Esophagus (tissue), 2 donors: ENCODE measurements around the gene GYG2. TPM values are rescaled to one million over a fixed set of nuclear protein-coding genes. Genes with fewer than 3 reads are reported as not detected.

ENCODE experiments used
- H3K27ac ChIP-seq, 2 donors: one replicate each; pipeline ENCODE4 v1.5.1; 2013; ENCODE audit warnings: low read depth in 2 of 2, mild to moderate bottlenecking in 2 of 2, inconsistent platforms in 1 of 2, low read length in 1 of 2, moderate library complexity in 1 of 2
- H3K27me3 ChIP-seq, 2 donors: one replicate each; pipeline ENCODE4 v1.6.1; 2013; ENCODE audit warnings: low read length in 2 of 2, control low read depth in 1 of 2, mild to moderate bottlenecking in 1 of 2; ENCODE audit not compliant: insufficient read depth in 2 of 2, control insufficient read depth in 1 of 2
- H3K36me3 ChIP-seq, 2 donors: one replicate each; pipeline ENCODE4 v1.6.1; 2013; ENCODE audit warnings: low read length in 1 of 2; ENCODE audit not compliant: control insufficient read depth in 2 of 2, insufficient read depth in 2 of 2
- H3K4me1 ChIP-seq, 2 donors: one replicate each; pipeline ENCODE4 v1.6.1; 2013; ENCODE audit warnings: low read length in 1 of 2; ENCODE audit not compliant: control insufficient read depth in 2 of 2, insufficient read depth in 2 of 2
- H3K4me3 ChIP-seq, 2 donors: one replicate each; pipeline ENCODE4 v1.5.1; 2013; ENCODE audit warnings: low read length in 2 of 2, mild to moderate bottlenecking in 2 of 2, low read depth in 1 of 2, moderate library complexity in 1 of 2
- H3K9me3 ChIP-seq, 2 donors: one replicate each; pipeline ENCODE4 v1.6.1; 2013; ENCODE audit warnings: mild to moderate bottlenecking in 2 of 2, low read depth in 1 of 2, low read length in 1 of 2, moderate library complexity in 1 of 2; ENCODE audit not compliant: control insufficient read depth in 2 of 2, insufficient read depth in 1 of 2
- WGBS, 2 donors: extraction: QIAGEN DNeasy Blood & Tissue Kit; methylation state at CpG; one replicate each; pipeline ENCODE4 v1.1.7; 2013; 5-methylcytosine and 5-hydroxymethylcytosine counted together
- polyA plus RNA-seq, 2 donors: library from polyadenylated mRNA; stranded (reverse); fragments of 200-250 nt; gene quantifications; one replicate each; pipeline ENCODE4 v1.2.3, GENCODE V29; 2013
- donor health status: healthy with polysubstance abuse.
- donor health status: Bipolar disorder and iron deficiency.

Gene GYG2
- polyA plus RNA-seq, 2 donors, result 0.16 to 0.42 TPM

- 89 to 92% methylated on average over 14 of the region's 14 CpGs for WGBS, 2 donors
- H3K36me3 ChIP-seq, result no peaks in the 10 kb centered on the region
- no peaks in the 10 kb centered on the region for H3K9me3 ChIP-seq
- no peak overlapping the region for H3K27ac ChIP-seq
- H3K27me3 ChIP-seq, result no peaks in the 10 kb centered on the region
- H3K4me3 ChIP-seq, result no peak overlapping the region
- H3K4me1 ChIP-seq, result peaks cover 3 to 11% of the 10 kb centered on the region in 2 donors
These were observed 2.9 kb downstream of the GYG2 start for GRCh38 chrX:2831471-2832228.

GRCh38 chrX:2837961-2838360 is 9.2 kb downstream of the GYG2 start:
- Histone ChIP-seq H3K36me3 (no peaks in the 10 kb centered on the region), H3K4me3 (no peak overlapping the region), H3K9me3 (no peaks in the 10 kb centered on the region), H3K4me1 (no peaks in the 10 kb centered on the region), H3K27ac (no peak overlapping the region), H3K27me3 (no peaks in the 10 kb centered on the region)
- WGBS, 2 donors, result 90 to 96% methylated on average over 2 of the region's 2 CpGs

- H3K4me3 ChIP-seq, result no peak overlapping the region
- H3K36me3 ChIP-seq, result no peaks in the 10 kb centered on the region
- WGBS, 2 donors, result 89 to 96% methylated on average over 1 of the region's 1 CpG
- no peaks in the 10 kb centered on the region for H3K4me1 ChIP-seq
- H3K27ac ChIP-seq, result no peak overlapping the region
- no peaks in the 10 kb centered on the region for H3K9me3 ChIP-seq
- no peaks in the 10 kb centered on the region for H3K27me3 ChIP-seq
These were observed 12.2 kb downstream of the GYG2 start for GRCh38 chrX:2840961-2841360.

GRCh38 chrX:2841537-2841936 is 12.8 kb downstream of the GYG2 start:
- no peaks in the 10 kb centered on the region for H3K4me1 ChIP-seq
- H3K9me3 ChIP-seq, result no peaks in the 10 kb centered on the region
- WGBS, 2 donors, result 71 to 80% methylated on average over 9 of the region's 9 CpGs
- H3K27me3 ChIP-seq, result no peaks in the 10 kb centered on the region
- no peak overlapping the region for H3K27ac ChIP-seq
- H3K4me3 ChIP-seq, result no peak overlapping the region
- H3K36me3 ChIP-seq, result no peaks in the 10 kb centered on the region

GRCh38 chrX:2846992-2847391 is 18.3 kb downstream of the GYG2 start:
- H3K27ac ChIP-seq, result no peak overlapping the region

GRCh38 chrX:2848871-2849301 is 20.2 kb downstream of the GYG2 start:
- no peaks in the 10 kb centered on the region for H3K36me3 ChIP-seq

More at GRCh38 chrX:2846992-2847391, 18.3 kb downstream of the GYG2 start:
- Histone ChIP-seq H3K9me3 (no peaks in the 10 kb centered on the region), H3K4me1 (no peaks in the 10 kb centered on the region), H3K27me3 (no peaks in the 10 kb centered on the region), H3K4me3 (no peak overlapping the region), H3K36me3 (no peaks in the 10 kb centered on the region)

GRCh38 chrX:2854918-2855317 is 26.2 kb downstream of the GYG2 start:
- H3K4me1 ChIP-seq, result no peaks in the 10 kb centered on the region
- H3K27ac ChIP-seq, result no peak overlapping the region
- no peaks in the 10 kb centered on the region for H3K36me3 ChIP-seq
- no peak overlapping the region for H3K4me3 ChIP-seq
- WGBS, 2 donors, result 96% methylated on average over 21 of the region's 21 CpGs
- H3K27me3 ChIP-seq, result no peaks in the 10 kb centered on the region
- H3K9me3 ChIP-seq, result no peaks in the 10 kb centered on the region

More at GRCh38 chrX:2848871-2849301, 20.2 kb downstream of the GYG2 start:
- WGBS, 2 donors, result 78 to 79% methylated on average over 9 of the region's 9 CpGs
- H3K4me3 ChIP-seq, result no peak overlapping the region
- no peaks in the 10 kb centered on the region for H3K9me3 ChIP-seq
- H3K4me1 ChIP-seq, result no peaks in the 10 kb centered on the region
- no peak overlapping the region for H3K27ac ChIP-seq
- H3K27me3 ChIP-seq, result no peaks in the 10 kb centered on the region

GRCh38 chrX:2855761-2856160 is 27.0 kb downstream of the GYG2 start:
- H3K9me3 ChIP-seq, result no peaks in the 10 kb centered on the region
- WGBS, 2 donors, result 91 to 92% methylated on average over 2 of the region's 2 CpGs
- no peaks in the 10 kb centered on the region for H3K27me3 ChIP-seq
- H3K27ac ChIP-seq, result no peak overlapping the region
- H3K4me1 ChIP-seq, result no peaks in the 10 kb centered on the region
- no peaks in the 10 kb centered on the region for H3K36me3 ChIP-seq
- H3K4me3 ChIP-seq, result no peak overlapping the region

GRCh38 chrX:2857566-2857965 is 28.8 kb downstream of the GYG2 start:
- no peaks in the 10 kb centered on the region for H3K9me3 ChIP-seq
- H3K36me3 ChIP-seq, result no peaks in the 10 kb centered on the region
- peaks cover 0 to 2% of the 10 kb centered on the region in 2 donors for H3K4me1 ChIP-seq
- no peak overlapping the region for H3K27ac ChIP-seq
- no peak overlapping the region for H3K4me3 ChIP-seq
- WGBS, 2 donors, result 89 to 95% methylated on average over 3 of the region's 3 CpGs
- H3K27me3 ChIP-seq, result no peaks in the 10 kb centered on the region

GRCh38 chrX:2859197-2859797 is 30.6 kb downstream of the GYG2 start:
- no peak overlapping the region for H3K4me3 ChIP-seq
- no peaks in the 10 kb centered on the region for H3K9me3 ChIP-seq
- WGBS, 2 donors, result 90 to 93% methylated on average over 1 of the region's 1 CpG
- no peaks in the 10 kb centered on the region for H3K36me3 ChIP-seq
- peaks cover 0 to 2% of the 10 kb centered on the region in 2 donors for H3K4me1 ChIP-seq
- no peak overlapping the region for H3K27ac ChIP-seq
- H3K27me3 ChIP-seq, result no peaks in the 10 kb centered on the region
